ENCODE measurements around the gene GRAMD1B.
"Not testable (repeated sequence)": the region's sequence is repeated elsewhere in the genome, so short reads cannot be mapped to it uniquely, and the experiment has no call there.

GRAMD1B gene

DNA sequence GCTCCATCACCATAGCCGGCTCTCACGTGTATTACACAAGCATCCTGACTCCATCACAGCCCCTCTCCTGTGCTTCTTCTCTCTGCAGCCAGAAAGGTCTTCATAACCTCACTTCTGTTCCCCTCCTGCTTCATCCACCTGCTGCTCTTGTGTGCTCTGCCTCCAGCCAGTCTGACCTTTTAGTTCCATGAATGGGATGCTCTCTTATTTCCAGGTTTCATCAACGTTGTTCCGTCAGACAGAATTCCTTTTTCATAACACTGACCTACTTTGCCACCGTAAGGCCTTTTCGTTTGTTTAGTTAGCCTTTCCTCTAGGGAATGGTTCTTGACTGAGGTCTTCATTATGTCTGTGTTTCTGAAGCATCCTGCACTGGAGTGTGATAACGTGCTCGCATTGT is 18.8 kb downstream of the GRAMD1B start:
- no peak for DNase-seq

DNA sequence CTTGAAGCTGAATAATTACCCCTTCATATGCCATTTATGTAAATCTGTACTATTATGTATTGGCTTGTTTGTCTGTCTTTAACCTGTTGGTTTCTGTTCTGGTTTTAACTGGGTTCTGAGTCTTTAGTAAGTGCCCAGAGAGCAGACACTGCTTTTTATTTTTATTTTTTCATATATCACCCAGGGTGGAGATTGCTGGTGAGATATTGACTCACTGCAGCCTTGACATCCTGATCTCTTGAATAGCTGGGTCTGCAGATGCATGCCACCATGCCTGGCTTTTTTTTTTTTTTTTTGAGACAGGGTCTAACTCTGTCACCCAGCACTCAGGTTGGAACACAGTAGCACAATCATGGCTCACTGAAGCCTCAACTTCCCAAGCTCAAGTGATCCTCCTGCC is 19.4 kb downstream of the GRAMD1B start:
- no peak for DNase-seq

DNA sequence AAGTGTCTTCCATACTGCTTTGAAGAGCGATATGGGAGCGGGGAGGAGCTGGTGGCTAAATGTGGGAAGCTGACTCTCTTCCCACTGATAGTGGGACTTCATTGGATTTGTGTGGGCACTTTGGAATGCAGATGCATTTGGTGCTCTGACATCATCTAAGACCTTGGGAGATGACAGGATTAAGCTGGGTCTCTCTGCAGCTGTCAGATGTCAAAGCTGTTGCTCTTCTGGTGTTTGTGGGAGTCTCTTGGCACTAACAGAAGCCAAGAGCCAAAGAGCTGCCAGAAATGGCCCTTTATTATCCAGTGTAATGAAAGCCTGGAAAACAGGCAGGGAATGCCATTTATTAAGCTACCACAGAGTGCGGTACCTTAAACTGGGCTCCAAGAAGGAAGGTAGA is 20.6 kb downstream of the GRAMD1B start:
- no peak for DNase-seq

DNA sequence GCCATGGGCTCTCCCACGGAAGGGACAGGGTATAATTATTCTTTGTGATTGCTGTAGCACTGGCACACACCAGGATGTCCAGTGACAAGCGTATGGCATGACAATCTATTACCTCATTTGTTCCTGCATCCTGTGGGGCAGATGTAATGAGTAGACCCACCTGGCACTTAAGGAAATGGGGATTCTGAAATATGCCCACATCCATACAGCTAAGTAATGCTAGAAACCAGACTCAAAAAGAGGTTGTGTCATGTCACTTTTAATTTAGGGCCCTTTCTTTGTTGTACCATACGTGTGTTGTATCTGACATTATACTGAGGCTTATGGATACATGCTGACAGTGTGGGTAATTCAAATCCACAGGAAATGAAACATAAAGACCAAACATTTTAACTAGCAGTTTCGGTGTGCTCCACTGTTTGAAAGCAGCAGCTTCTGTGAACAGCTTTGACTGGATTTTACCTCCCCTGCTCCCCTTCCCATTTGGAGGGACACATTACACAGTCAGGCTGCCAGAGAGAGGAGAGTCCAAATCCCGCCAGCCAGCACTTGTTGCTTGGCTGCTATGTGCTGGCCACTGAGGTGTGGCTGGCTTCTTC is 21.2 kb downstream of the GRAMD1B start:
- DNase-seq: no peak

DNA sequence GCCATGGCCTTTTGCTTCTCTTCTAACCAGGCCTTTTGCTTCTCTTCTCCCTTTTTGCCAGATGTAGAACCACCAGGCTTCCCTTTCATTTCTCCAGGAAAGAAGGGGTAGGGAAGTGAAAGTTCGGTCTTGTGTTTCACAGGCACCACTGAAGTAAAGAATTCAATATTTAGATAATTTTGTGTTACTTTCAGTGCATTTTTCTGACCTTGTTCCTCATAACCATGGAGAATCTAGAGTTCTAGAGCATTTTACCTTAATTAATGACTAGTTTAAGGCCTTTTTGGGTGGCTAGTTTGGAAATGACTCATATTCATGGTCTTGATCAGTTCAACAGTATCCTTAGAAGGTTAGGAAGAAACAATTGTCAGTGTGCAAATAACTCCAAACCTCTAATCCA is 22.7 kb downstream of the GRAMD1B start:
- DNase-seq: no peak

DNA sequence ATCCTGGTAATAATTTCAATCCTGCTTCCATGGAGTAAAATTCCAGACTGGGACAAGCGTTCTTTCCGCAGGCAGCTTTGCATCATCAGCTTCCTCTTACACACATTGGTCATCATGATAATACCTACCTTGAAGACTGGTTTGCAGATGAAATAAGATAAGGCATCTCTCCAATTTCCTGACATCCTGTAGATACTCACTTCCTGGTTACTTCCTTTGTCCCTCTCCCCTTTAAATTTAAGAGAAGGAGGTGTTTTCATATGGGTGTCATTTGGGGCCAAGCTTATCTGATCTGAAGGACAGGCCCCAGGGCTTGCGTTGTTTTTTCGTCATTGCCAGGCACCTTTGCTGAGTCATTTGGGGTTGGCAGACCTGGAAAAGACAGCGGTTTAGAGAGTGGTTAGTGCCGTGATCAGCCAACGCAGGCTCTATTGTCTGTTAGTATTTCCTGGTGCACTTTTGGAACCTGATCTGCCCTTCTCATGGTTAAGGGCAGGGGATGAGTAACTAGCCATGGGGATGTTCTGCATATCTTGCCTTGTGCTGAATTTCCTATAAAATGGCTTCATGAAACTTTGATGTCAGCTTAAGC is 24.1 kb downstream of the GRAMD1B start:
- DNase-seq: peak; percentile 83

DNA sequence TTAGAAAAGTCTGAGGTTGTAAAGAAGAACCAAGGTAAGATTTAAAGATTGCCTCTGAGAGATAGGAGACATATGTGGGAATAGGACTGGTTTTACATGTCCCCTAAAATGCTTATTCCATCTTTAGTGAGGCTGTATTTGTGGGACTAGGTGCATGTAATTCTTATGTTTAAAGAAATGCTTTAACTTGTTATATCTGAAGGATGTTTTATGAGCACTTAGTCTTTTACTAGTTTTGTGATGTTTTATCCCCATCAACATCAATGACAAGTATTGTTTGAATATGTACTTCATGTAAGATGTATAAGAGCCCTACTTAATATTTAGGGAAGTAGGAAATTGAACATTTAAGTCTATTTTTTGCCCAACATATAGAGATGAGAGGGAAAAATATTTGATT is 24.7 kb downstream of the GRAMD1B start:
- no peak for DNase-seq

DNA sequence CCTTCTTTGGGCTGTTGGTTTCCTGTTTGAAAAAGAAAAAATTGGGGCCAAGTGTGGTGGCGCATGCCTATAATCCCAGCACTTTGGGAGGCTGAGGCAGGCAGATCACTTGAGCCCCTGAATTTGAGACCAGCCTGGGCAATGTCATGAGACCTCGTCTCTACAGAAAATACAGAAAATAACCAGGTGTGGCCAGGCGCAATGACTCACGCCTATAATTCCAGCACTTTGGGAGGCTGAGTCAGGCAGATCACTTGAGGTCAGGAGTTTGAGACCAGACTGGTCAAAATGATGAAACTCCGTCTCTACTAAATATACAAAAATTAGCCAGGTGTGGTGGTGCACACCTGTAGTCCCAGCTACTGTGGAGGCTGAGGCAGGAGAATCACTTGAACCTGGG is 26.4 kb downstream of the GRAMD1B start:
- not testable (repeated sequence) for DNase-seq

DNA sequence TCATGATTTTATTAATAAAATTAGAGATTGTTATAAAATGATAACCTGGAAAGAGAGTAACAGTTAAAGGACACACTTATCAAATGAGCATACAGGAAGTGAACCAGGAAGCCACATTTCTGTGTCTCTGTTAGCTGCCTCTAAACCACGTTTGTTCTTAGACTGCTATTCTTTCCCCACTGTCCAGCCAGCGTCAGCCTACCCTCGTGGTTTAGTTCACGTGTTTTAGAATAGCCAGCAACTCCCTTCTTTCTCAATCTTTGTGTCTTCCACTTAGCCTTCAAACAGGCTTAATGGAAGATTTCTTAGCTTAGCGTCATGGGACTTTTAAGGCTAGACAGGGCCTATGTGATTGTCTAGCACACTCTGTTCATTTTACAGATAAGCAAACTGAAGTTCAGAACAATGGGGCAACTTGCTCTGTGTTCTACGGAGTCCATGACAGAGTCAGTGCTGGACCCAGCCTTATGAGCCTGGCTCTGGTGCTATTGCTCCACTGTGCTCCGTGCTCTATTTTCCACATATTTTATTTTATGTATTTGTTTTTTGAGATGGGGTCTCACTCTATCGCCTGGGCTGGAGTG is 27.2 kb downstream of the GRAMD1B start:
- no peak for DNase-seq

DNA sequence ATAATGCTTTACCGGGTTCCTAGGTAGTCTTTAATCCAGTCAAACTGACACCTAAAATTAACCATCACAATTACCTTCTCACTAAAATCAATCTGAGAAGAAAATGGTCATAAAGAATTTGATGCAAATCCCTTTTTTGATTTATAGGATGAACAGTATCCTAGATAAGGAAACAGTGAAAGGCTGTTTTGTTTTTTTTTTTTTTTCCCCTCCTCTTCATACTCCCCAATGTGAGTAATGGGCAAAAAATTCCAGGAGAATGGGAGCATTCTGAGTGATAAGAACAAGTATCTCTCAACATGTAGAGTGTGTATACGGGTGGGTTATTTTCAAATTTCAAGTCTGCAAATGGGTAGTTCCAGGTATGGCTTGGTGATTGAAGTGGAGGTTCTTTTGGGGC is 28.4 kb downstream of the GRAMD1B start:
- no peak for DNase-seq

DNA sequence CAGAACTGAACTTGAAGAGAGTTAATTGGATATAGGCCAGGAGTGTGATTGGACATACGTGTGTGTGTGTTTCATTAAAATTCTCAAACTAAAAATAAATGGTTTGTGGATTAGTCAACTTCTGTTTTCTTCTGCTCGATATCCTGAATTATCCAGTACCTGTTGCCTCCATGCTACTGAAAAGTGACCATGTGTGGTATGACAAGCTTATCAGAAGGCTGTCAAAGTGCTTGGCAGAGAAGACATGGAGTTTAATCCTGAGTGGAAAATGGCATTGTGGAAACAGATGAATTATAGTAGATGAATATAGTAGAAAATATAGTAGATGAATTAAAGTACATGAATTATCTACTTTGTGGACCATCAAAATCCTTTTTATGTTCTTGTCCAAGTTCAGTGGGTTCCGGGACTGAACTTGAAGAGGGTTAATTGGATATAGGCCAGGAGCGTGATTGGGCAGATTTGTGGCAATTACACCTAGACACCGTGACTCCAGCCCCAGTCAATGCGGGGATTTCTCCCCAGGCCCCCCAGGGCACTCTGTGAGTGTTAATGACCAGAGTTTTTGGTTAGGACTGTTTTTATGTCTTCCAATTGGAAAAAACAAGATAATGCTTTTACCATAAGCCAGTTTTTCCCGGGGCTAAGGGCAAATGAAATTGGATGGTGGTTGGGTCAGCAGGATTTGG is 30.1 kb downstream of the GRAMD1B start:
- no peak for DNase-seq

DNA sequence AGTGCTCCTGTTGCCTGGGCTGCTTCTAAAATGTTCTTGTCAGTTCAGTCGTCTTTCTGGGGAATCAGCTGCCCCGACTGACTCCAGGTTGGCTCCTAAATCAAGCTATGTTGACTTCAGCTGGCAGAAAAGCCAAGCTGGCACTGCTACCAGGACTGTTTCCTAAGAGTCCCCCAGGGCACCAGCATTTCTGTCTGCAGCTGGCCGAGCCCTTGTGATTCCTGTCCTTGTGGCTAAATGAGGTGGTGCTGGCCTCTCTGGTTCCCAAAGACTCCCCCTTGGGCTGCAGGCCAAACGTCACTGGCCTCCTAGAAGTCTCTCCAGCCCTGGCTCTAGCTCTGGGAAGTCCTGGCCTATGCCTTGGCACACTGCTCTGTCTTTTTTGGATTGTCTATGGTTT is 31.1 kb downstream of the GRAMD1B start:
- DNase-seq: no peak

DNA sequence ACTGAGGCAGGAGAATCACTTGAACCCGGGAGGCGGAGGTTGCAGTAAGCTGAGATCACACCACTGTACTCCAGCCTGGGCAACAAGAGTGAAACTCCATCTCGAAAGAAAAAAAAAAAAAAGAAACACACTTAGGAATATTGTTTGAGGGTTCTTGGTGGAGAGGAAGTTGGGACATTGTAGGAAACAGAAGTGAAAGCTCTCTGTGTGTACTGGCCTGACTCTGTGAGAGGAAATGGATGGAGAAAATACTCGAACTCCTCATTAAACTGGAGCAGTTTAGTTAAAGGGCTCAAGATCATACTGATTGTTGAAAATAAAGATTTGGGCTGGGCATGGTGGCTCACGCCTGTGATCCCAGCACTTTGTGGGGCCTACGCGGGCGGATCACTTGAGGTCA is 35.6 kb downstream of the GRAMD1B start:
- DNase-seq: not testable (repeated sequence)

DNA sequence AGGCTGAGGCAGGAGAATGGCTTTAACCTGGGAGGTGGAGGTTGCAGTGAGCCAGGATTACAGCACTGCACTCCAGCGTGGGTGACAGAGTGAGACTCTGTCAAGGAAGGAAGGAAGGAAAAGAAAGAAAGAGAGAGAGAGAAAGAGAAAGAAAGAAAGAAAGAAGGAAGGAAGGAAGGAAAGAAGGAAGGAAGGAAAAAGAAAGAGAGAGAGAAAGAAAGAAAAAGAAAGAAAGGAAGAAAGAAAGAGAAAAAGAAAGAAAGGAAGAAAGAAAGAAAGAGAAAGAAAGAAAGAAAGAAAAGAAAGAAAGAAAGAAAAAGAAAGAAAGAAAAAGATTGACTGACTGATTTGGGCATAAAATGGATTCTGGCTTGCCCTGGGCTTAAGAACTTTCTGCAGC is 36.1 kb downstream of the GRAMD1B start:
- DNase-seq: not testable (repeated sequence)

DNA sequence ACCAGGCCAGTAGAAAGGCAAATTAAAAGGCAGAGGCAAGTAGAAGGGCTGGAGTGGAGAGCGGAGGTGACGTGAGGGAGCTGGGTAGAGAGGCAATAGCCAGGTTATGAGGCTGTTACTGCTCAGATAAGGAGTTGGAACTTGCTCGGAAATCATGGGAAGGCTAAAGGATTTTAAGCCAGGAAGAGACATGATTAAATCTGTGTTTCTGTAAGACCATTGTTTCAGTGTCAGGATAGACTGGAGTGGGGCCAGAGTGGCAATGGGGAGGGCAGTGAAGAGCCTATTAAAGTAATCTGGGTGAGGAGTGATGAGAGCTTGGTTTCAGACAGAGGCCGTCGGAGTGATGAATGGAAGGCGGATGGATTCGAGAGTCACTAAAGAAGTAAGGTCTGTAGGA is 39.0 kb downstream of the GRAMD1B start:
- no peak for DNase-seq

DNA sequence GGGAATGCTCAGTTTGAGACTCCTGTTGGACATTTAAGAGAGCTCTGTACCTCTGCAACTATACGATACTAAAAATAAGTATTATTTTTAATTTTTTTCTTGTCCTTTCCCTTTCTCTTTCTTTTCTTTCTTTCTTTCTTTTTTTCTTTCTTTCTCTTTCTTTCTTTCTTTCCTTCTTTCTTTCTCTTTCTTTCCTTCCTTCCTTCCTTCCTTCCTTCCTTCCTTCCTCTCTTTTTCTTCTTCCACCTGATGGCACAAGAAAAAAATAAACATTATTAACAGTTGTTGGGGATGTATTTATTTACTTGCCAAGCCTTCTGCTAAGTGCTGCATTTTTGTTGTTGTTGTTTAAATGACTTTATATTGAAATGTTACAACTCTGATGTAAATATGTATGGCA is 39.5 kb downstream of the GRAMD1B start:
- no peak for DNase-seq

DNA sequence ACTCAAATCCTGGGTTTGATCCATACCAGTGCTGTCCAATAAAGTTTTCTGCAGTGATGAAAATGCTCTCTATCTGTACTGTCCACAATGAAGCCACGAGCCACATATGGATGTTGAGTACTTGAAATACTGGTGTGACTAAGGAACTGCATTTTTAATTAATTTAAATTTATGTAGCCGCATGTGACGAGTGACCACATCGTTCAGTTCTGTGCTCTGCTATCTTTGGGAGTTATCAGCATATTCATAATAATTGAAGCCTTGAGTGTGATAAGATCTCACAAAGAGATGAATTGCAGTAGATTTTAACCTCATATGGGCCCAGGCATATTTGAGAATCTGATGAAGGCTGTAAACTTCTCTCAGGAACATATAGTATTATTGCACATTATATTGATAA is 40.8 kb downstream of the GRAMD1B start:
- no peak for DNase-seq

DNA sequence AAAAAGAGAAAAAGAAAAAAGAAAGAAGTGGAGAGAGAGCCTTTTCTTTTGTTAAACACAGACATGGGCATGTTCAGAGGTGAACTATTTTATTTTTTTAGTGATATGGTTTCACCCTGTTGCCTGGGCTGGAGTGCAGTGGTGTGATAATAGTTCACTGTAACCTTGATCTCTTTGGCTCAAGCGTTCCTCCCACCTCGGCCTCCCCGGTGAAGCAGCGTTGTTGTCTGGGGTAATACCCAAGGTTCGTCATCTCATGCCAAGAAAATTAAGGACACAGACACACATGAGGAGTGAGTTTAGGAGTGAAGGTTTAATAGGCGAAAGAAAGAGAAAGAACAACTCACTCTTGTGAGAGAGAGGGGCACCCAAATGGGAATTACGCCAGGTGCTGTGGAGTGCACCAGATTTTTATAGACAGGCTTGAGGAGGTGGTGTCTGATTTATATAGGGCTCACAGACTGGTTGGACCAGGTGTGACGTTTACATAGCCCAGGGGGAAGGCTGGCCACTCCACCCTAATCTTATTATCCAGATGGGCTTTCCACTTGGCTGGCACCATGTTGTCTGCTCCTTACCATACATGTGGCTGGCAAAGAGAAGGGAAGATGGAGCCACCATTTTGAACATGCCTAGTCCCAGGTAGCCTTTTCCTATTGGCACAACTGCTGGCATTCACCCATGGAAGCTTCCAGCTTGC is 42.3 kb downstream of the GRAMD1B start:
- DNase-seq: no peak

DNA sequence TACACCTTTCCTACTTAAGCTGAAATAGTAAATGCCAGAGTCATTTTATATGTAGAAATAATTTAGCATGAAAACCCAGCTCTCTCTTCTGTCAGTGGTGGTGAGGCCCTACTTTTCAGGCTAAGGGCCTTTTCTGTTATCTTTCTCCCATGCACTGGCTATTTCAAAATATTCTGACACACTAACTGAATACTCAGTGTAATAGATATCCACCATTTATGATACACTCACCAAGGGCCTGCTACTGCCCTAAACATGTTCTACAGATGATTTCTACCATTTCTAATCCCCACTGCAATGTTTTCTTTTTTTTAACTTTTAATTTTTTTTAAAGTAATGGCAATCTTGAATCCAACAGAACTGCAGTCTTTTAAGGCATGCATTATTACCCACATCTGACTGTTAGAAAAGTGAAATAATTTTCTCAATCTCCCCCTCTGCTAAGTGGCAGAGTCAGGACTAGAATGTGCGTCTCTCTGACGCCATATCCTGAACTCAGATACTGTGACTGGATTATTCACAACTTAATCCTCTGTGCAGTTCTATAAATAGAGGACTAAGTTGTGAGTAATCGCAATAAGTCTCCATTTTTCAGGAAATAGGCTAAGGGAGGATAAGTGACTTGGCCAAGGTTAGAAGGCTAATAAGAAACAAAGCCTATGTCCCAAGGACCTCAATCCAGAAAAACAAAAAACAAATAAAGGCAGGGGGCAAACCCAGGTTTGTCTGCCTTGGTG is 44.0 kb downstream of the GRAMD1B start:
- DNase-seq: no peak

DNA sequence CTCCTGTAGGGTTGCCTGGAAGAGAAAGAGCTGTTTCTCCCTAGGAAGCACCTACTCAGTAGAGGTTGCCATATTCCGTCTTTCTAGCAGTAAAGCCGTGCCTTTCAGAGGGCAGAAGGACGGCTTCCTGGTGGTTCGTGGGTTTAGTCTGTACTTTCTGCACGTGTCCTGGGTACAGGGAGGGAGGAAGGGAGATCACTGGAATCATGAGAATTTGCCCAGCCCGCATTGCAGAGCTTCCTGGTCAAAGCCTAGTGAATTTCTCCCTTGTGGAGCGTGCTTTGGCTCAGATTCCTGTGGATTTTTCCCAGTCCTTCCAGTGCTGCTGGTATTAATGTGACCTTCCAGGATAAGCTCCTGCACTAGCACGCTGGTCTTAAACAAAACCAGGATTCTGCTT is 44.9 kb downstream of the GRAMD1B start:
- DNase-seq: no peak

DNA sequence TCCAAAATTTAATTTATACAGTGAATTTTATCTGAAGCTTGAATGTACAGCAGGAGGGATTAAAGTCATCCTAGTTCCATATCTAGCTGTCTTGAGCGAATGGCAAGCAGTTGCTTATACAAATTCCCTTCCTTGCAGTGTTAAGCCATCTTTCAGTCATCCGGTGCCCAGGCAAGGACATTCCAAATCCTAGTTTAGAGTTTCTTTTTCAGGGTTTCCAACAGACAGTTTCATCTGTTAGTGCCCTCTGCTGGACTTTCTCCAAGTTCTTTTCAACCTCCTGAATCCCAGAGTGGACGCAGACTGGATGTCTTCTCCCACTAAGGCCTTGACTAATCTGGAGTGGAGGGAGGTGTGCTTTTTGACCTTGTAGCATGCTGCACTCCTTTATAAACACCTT is 45.4 kb downstream of the GRAMD1B start:
- no peak for DNase-seq

DNA sequence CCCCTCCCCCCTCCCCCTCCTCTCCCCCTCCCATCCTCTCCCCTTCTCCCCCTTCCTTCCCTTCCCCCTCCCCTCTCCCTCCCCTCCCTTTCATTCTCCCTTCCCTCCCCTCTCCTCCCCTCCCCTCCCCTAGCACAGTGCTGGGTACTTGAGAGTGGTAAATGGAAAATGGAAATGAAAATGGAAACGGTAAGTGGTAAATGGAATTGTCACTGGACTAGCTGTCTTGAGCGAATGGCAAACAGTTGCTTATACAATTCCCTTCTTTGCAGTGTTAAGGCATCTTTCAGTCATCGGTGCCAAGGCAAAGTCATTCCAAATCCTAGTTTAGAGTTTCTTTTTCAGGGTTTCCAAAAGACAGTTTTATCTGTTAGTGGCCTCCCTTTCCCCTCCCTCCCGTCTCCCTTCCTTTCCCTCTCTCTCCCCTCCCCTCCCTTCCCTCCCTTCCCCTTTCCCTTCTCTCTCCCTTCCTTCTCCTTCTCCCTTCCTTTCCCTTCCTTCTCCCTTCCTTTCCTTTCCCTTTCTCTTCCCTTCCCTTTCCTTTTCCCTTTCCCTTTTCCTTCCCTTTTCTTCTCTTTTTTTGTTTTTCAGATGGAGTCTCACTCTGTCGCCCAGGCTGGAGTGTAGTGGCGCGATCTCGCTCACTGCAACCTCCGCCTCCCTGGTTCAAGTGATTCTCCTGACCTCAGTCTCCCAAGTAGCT is 47.3 kb downstream of the GRAMD1B start:
- no peak for DNase-seq
